ENCODE measurements around the gene LGALS1.

Gene LGALS1

GRCh38 chr22:37725551-37726240 lies 50.3 kb downstream of the LGALS1 start:
- no peak for DNase-seq (ENCODE audit: low read depth)

GRCh38 chr22:37726241-37726887 lies 50.9 kb downstream of the LGALS1 start:
- no peak for DNase-seq (ENCODE audit: low read depth)

GRCh38 chr22:37728620-37729019 lies 53.2 kb downstream of the LGALS1 start:
- DNase-seq (ENCODE audit: low read depth) = no peak
